Esophagus mucosa (tissue), 1 donor: ENCODE data around the gene ETFA. TPM values are rescaled to one million over a fixed set of nuclear protein-coding genes. Genes with fewer than 3 reads are reported as not detected.

Source experiments
- ATAC-seq: fragments of 200-7000 bp; cut with Tn5 transposase; one replicate; pipeline ENCODE4 v1.9.1; 2020
- total RNA-seq: library from RNA; stranded (reverse); gene quantifications from one replicate; pipeline ENCODE4 v1.2.4, GENCODE V29; 2023
- donor health status: DM: yes; HTN: yes; CAD: no.

Gene ETFA
- 79.8 TPM for total RNA-seq

DNA sequence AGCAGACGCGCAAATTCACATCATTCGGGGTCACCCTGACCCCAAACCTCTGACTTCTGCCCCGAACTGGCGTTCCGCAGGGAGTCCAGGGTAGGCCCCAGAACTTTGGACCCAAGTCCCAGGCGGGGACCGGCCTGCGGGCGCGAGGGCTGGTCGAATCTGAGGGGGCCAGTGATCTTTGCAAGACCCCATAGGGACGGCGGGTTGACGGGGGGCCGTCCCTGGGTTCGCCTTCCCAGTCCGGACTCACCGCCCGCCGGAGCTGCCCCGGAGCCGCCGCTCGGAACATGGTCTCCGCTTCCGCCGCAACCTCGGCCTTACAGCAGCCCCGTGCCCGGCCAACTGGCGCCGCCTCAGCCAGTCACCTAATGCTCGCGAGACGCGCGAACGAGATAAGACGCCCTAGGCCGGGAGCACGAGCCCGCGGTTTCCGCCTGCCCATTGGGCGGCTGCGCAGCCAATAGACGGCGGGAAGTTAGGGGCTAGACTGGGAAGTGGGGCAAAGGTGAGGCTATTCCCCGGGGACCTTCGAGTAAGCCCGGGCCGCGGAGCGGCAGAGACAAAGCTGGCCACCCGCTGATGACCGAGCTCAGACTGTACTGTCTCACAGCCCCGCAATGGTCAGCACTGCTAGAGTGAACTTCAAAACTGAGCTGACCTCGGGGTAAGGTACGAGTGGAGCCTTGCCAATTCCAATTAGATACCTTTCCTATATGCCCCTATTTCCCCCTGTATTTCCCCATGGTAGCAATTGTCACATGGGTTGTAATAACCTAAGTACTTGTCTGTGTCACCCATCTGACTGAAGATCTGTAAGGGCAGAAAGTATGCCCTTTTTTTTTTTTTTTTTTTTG is at the start of gene ETFA:
Gene ETFA (minus strand): TSS at position 370 of the 854 bp plus-strand sequence. CDS start 81 bp downstream, at position 289.
- peak; percentile 97 for ATAC-seq

DNA sequence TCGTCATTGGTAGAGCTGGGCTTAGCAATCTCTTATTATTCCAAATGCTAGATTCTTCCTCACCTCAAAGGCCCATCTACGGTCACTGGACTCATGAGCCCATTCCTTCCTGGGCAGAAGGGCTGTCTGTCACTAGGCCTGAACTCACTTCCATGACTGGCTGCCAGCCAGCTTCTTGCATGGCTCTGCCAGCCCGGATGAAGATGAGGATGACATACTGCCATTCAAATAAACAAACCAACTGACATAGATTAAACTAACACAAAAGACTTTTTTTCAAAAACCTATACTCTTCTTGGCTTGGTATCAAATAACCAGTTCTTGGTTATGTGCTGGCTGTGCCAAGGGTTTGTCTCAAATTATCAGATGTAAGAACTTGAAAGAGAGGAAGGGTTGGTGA is 49.1 kb upstream of the ETFA start:
- no peak for ATAC-seq

DNA sequence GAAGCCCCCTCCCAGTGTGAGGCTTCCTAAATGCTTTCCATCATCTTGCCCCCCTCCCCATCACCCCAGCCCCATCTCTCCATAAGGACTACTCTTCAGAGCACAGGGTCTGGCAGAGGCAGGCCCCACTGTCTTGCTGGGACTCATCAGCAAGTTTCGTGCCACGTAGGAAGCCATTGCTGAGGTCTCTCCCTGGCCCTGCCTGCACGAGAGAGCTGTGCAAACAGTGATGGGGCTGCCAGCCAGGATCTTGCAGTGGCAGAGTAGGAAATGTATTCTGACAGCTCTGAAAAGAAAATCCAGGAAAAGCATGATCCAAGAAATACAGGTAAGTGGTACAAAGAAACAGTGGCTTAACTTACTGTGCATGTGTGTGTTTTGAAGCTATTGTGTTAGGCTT is 47.9 kb upstream of the ETFA start:
- no peak for ATAC-seq

DNA sequence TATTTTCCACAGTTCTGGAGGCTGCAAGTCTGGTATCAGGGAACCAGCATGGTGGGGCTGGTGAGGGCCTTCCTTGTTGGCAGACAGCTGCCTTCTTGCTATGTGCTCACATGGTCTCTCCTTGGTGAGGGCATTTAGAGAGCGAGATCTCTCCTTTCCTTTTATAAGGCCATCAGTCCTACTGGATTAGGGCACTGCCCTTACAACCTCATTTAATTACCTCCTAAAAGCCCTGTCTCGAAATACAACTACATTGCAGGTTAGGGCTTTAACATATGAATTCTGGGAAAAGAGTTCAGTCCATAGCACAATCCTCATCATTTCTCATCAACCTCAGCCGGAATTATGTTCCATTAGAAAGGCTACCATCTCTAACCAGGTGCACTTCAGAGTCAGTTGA is 47.2 kb upstream of the ETFA start:
- no peak for ATAC-seq

DNA sequence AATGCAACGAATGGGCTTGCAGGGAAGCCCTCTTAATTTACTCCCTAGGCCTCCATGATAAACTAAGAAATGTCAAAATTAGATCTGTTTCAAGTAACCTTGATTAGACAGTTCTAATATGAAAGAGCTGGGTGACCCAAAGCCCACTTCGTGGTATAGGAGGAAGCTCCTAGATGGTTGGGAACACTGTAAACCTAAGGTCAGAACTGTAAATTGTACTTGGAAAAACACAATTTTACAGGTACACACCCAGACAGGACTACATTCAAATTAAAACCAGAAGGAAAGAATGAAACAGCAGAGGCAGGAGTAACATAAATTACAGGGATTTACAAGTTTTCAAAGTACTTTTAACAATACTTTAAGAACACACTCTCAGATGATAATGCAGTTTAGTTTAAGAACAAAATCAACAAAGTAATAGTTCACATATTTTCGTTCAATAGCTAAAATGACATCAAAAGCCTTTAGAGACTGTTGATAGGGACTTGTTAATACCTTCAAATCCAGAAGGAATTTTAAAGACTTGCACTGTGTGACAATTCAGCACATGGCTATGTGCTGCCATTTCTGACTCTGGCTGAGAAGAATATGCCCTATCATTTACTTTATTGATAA is 43.7 kb upstream of the ETFA start:
- no peak for ATAC-seq

DNA sequence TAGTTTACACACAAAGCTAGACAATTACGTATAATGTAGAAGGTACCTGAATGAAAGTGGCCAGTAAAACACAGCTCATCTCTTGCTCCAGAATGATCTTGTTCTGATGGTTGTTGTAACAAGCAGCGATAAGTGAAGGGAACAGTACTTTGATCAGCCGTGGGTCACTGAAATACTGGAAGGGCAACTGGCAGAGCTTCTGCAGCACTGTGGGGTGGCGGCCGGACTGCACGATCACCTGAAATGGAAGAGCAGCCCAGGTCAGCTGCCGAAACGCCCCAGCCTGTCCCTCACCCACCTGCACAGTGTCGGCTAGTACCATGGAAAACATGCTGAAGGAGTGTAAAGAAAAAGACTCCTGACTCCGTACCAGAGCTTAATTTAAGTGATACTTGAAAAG is 42.6 kb upstream of the ETFA start:
- no peak for ATAC-seq

DNA sequence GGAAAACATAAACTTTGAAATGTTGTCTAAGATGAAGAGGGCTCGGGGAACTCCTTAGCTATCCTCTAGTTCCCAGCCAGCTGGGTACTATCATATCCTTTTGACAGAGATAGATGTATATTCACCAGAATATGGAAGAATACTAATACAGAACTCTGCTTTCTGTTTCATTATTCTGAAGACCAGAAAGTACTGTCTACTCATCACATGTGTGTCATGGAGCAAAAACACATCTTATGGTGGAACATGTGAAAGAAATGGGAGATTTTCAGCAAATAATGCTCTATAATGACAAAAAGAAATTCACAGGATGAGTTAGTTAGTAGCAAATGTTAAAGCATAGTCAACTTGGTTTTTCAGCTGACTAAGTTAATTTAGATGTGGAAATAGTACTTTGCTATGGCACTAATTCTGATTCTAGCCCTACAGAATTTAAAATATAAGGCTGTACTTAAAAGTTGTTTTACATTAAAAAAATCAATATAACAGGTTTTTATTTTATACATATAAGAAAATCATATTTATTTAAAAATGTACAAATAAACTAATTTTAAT is 41.8 kb upstream of the ETFA start:
- no peak for ATAC-seq

DNA sequence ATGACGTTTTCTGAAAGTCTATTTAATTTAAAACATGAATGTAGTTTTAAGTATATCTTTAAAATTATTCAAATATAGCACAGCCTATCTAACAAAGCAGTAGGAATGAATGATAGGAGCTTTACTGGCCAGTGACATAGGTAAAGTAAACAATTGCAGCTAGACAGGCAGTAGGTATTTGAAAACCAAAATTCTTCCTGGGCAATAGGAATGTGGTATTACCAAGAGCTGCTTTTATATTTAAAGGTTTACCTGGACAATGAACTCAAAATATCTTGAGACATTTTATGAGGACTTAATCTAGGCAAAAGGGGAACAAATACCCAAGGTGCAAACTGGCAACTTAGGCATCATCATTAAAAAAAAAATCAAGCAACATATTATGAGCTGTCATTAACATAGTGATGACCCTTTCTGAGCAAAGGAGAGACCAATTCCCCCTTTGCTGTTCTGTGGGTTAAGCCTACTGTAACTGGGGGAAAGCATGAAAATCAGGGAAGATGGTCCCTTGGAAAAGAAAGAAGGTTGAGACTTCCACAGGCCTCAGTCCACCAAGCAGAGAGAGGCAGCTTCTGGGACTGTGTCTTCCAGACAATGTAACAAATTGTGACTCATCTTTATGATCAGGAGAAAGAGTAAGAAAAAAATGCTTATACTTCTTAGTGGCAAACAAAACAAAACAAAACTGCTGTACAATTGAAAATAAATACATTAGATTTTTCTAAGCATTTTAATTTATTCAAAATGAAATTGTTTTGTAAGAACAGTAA is 38.2 kb upstream of the ETFA start:
- ATAC-seq: no peak

DNA sequence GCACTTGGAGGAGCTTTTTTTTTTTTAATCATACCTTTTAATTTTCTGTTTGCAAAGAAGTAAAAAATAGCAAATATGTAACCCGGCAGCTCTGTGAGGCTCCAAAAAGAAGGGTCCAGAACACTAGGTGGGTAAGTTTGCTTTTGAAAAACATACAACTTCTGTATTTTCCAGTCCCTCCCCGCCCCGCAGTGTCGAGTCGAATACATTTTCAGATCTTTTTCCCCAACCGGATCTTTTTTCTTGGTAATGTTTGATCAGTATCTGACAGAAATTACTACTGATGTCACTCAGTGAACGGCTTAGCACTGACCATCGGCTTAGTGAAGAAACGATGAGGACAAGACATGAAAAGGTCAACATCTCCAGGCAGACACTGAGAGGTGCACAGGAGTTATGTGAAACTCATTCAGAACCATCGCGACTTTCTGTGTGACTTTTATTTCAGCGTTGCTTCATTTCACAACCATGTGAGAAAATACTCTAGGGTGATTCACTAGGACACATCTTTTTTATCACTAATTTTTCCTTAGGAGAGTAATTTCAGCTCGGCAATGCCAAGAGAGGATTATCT is 36.3 kb upstream of the ETFA start:
- no peak for ATAC-seq

DNA sequence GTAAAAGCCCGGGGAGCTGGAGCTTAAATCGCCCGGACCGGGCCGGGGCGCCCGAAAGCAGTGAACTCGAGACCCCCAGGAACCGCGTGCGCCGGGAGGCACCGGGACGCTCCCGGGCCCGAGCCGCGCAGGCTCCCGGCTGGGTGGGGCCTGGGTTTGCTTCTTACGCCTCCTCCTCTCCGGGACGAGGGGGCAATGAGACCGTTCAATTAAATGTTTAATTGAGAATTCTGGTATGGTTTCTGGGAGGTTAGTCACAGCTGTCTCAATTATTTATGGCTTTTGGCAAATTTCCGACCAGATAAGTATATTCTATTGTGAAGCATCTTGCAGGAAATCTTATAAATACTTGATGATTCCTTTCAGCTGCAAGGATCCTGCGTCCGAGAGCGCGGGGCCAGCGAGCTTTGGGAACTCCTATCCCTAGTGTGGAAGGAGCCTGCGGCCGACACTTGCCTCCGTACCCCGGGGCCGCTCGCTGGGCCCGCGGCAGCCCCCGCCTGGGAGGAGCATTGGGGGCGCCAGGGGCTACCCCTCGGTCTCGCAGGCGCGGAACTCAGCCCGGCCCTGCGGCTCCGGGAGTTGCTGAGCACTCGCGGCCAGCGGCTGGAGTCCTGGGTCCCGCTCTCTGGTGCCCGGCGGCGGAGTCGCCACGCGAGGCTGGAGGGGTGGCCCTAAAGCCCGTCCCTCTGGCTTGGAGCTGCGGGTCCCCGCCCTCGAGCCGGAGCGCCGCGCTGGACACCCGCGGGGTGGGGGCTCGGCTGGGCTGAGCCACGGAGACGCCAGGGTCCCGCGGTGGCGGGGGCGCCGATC is 35.6 kb upstream of the ETFA start:
- no peak for ATAC-seq

DNA sequence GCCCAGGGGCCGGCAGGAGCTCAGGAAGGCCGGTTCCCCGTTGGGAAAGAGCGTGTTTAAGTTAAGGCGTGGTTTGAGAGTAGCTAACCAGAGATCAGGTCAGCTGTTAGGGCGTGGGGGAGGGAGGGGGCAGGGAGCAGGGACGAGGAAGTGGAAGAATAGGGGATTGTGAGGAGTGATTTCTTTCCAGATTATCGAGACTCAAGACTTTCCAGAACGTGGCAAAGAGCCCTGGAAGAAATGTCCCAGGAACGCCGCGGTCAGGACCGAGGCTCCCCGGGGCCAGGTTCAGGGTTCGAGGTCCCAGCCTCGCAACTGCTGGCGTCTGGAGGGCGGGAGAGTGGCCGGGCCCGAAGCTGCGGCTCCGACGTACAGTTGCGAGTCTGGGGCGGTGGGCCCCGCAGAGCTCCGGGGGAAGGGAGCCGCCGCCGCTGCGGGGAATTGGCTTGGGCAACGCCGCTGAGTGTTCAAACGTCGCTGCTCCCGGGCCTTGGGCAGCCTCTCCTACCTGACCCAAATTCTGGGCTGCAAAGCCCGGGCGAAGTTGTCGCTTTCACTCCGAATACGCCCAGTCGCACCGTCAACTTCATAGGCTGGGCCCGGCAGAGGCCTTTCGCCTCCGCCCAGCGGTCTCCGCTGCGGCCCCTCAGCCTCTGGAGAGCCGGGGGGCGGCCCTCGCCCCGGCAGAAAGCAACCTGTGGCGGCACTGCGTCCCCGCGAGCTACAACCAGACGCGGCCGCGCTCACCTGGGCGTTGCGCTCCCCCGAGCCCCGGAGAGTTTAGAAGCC is 34.8 kb upstream of the ETFA start:
- peak; percentile 51 for ATAC-seq

DNA sequence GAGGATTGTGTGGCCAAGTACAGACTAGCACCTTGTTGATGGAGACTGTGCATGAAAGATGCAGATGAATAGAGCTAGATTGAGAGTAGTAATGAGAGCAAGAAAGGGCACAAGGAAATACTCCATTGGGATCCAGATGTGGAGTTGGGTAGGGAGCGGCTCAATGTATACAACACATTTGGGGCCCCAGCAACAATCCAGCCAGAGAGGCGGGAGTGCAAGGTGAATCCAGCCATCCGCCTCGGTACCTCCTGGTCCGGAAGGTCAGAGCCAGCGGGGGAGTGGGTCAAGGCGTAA is 34.3 kb upstream of the ETFA start:
- ATAC-seq: no peak

DNA sequence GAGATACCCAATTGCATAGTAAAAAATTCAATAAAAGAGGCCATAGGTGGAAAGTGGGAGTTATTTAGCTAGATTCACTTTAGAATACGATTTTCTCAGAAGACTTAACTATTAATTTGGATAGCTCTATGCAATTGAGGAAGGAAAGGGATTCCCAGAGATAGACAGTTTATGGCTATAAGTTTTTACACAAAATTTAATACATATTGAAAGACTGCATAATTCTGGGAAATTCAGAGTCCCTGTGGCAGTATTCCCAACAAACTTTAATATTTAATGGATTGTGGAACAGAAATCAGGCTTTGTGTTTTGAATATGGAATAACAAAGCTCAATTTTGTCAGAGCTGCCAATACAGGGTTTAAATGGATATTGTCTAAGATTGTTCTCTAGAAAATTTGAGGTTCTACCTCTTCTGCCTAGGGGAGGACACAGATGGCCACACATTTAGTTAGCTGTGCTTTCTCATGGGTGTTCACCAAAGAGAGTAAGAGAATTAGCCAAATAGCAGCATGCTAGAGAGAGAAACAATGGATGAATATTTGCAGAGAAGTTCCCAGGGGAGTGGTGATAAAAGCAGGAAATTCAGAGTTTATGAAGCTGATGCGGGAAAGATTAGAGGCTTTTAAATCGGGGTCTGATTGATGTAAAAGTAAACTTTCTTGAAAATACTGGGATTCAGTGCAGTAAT is 33.8 kb upstream of the ETFA start:
- ATAC-seq: no peak

DNA sequence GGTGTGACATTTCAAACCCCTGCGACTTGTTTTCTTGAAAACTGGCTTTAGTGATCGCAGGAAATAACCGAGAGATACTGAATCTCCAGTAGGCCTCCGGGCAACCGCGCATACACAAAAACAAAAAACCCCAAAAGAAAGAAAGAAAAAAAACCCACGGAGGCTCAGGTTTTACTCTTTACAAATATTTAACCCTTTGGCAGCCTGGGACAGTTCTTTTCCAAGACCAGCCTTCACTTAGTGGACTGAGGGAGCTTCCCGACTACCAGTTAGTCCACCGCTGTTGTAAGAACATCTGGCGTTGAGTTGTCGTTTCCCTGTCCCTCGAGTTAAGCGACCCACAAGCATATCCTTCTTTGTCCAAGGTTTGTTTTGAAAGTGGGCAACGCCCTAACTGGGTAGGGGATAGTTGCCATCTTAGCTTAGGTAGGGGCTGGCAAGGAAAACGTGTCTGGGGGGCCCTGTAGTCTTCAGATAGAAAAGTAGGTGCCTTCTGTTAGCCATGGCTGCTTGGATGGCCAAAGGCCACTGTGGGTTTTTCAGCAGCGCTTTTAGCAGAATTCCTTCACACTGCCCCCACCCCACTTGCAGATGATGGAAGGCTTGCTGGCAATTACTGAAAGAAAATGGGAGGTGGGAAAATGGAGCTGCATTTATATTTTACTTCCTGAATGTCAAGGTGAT is 32.2 kb upstream of the ETFA start:
- no peak for ATAC-seq

DNA sequence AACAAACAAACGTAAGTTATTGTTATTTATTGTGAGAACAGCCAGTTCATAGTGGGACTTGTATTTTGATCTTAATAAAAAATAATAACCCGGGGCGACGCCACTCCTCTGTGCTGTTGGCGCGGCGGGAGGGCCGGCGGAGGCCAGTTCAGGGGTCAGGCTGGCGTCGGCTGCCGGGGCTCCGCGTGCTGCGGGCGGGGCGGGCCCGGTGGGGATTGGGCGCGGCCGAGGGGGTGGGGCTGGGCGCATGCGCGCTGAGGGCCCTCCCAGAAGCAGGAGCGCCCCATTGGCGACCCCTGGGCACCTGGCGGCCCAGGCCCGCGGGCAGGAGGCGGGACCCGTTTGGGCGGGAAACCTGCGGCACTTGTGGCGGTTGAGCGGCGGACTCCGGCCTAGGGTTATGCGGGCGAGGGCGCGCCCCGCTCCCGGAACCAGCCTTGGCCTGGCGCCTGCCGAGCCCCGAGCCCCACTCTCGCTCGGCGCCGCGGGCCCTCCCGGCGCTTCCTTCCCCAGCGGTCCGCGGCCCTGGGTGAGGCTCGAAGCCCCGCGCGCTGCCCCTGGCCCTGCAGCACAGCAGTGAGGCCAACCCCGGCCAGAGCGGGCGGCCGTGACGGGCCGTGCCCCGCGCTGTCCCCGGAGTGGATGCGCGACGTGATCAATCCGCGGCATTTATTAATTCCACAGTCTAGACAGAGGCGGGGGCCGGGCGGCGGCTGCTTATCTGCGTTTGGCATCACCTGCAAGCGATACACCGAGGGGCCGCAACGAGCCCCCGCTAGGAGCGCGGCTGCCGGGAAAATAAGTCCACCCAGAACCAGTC is 31.3 kb upstream of the ETFA start:
- no peak for ATAC-seq

DNA sequence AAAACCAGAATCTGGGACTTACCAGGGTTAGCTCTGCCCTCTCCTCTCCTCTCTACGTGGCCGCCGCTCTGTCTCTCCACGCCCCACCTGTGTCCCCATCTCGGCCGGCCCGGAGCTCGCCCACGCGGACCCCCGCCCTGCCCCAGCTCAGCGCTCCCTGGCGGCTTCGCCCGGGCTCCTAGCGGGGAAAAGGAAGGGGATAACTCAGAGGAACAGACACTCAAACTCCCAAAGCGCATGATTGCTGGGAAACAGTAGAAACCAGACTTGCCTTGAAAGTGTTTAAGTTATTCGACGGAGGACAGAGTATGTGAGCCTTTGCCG is 30.8 kb upstream of the ETFA start:
- no peak for ATAC-seq

DNA sequence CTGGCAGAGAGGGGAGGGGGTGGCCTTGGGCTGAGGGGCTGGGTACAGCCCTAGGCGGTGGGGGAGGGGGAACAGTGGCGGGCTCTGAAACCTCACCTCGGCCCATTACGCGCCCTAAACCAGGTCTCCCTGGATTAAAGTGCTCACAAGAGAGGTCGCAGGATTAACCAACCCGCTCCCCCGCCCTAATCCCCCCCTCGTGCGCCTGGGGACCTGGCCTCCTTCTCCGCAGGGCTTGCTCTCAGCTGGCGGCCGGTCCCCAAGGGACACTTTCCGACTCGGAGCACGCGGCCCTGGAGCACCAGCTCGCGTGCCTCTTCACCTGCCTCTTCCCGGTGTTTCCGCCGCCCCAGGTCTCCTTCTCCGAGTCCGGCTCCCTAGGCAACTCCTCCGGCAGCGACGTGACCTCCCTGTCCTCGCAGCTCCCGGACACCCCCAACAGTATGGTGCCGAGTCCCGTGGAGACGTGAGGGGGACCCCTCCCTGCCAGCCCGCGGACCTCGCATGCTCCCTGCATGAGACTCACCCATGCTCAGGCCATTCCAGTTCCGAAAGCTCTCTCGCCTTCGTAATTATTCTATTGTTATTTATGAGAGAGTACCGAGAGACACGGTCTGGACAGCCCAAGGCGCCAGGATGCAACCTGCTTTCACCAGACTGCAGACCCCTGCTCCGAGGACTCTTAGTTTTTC is 30.2 kb upstream of the ETFA start:
- peak; percentile 7 for ATAC-seq

DNA sequence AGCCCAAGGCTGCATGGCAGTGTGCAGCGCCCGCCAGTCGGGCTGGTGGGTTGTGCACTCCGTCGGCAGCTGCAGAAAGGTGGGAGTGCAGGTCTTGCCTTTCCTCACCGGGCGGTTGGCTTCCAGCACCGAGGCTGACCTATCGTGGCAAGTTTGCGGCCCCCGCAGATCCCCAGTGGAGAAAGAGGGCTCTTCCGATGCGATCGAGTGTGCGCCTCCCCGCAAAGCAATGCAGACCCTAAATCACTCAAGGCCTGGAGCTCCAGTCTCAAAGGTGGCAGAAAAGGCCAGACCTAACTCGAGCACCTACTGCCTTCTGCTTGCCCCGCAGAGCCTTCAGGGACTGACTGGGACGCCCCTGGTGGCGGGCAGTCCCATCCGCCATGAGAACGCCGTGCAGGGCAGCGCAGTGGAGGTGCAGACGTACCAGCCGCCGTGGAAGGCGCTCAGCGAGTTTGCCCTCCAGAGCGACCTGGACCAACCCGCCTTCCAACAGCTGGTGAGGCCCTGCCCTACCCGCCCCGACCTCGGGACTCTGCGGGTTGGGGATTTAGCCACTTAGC is 29.6 kb upstream of the ETFA start:
- ATAC-seq: peak; percentile 51
